Measurements from ENCODE around the gene TCEAL1. TPM values are rescaled to one million over a fixed set of nuclear protein-coding genes. Genes with fewer than 3 reads are reported as not detected.
A peak's percentile ranks its signal among the peaks of the same experiment; 100 is the strongest.
"Not testable (repeated sequence)": the region's sequence is repeated elsewhere in the genome, so short reads cannot be mapped to it uniquely, and the experiment has no call there.

TCEAL1 gene
- polyA plus RNA-seq, 1 of the 3 experiments (the other 2 are of a cell fraction) = 22.1 TPM

GRCh38 chrX:103657066-103657465, 28.3 kb downstream of the TCEAL1 start:
- 0 out of 4 replicates have a peak, but pooled peaks of 1 of the 2 experiments have one; percentile 5 for TF ChIP-seq EP300 (IDR thresholded peaks at IDR 0.05; ENCODE audit: borderline replicate concordance in 1 of 2, low read depth in 1 of 2, low read length in 1 of 2)
- POLR2A ChIA-PET = not testable (repeated sequence)

GRCh38 chrX:103658681-103659433, 30.1 kb downstream of the TCEAL1 start:
- H3K4me2 ChIP-seq = no peak overlapping the region
- POLR2A ChIA-PET = no interaction called here
- TF ChIP-seq TCF12 (IDR thresholded peaks at IDR 0.05) = no peak
- no peak for DNase-seq
- H3K9me2 ChIP-seq = no peaks in the 10 kb centered on the region
- no peaks in the 10 kb centered on the region for H3K9me3 ChIP-seq
- no peaks in the 10 kb centered on the region for H3K4me1 ChIP-seq (ENCODE audit: control insufficient read depth in 1 of 2, insufficient read depth in 2 of 2, low read depth in 1 of 2, low read length in 1 of 2)
- no peak overlapping the region for H2AFZ ChIP-seq (ENCODE audit: low read depth)
- H3K4me3 ChIP-seq (ENCODE audit: low read depth in 2 of 2, low read length in 1 of 2) = no peak overlapping the region
- 50% methylated on average over 5 of the region's 5 CpGs for WGBS (ENCODE audit: low lambda C conversion rate)
- no peaks in the 10 kb centered on the region for H4K20me1 ChIP-seq (ENCODE audit: insufficient read depth)
- CTCF ChIA-PET = interaction anchor here (1.6 kb wide), 1 partner anchor 29 kb away, joined by 3 read pairs; no protein-coding TSS in a partner anchor
- peaks cover 16% of the 10 kb centered on the region for H3F3A ChIP-seq (replicated peaks; ENCODE audit: insufficient read depth)
- H3K36me3 ChIP-seq (replicated peaks in 1 of 2; ENCODE audit: control insufficient read depth in 1 of 2, insufficient read depth in 2 of 2, low read length in 1 of 2) = no peaks in the 10 kb centered on the region
- no peak overlapping the region for H3K27ac ChIP-seq (ENCODE audit: low read depth in 2 of 2, low read length in 1 of 2)
- H3K9ac ChIP-seq = no peak overlapping the region
- peaks cover 4% of the 10 kb centered on the region; the same call in 1 of the 2 replicates for H3K27me3 ChIP-seq (ENCODE audit: insufficient read depth)
- no peaks in the 10 kb centered on the region for H3K79me2 ChIP-seq (ENCODE audit: insufficient read depth)

More at GRCh38 chrX:103657066-103657465, 28.3 kb downstream of the TCEAL1 start:
- not testable (repeated sequence) for H3K9me2 ChIP-seq; H3K36me3 ChIP-seq (replicated peaks in 1 of 2; ENCODE audit: control insufficient read depth in 1 of 2, insufficient read depth in 2 of 2, low read length in 1 of 2); H3K79me2 ChIP-seq (ENCODE audit: insufficient read depth); H3K4me3 ChIP-seq (ENCODE audit: low read depth in 2 of 2, low read length in 1 of 2); H3K4me2 ChIP-seq; DNase-seq; H3K9me3 ChIP-seq; H4K20me1 ChIP-seq (ENCODE audit: insufficient read depth); H3K27me3 ChIP-seq (ENCODE audit: insufficient read depth); H3K4me1 ChIP-seq (ENCODE audit: control insufficient read depth in 1 of 2, insufficient read depth in 2 of 2, low read depth in 1 of 2, low read length in 1 of 2)
- peaks cover 12% of the 10 kb centered on the region for H3F3A ChIP-seq (replicated peaks; ENCODE audit: insufficient read depth)
- peak overlapping the region in 1 of 2 experiments; percentile 86; a peak in 2 of 4 replicates for H3K27ac ChIP-seq (ENCODE audit: low read depth in 2 of 2, low read length in 1 of 2)
- CTCF ChIA-PET = interaction anchor here (1.0 to 1.2 kb wide), 2 partner anchors 27 to 52 kb away, joined by 3 read pairs; no protein-coding TSS in a partner anchor
- WGBS (ENCODE audit: low lambda C conversion rate) = 37% methylated on average over 2 of the region's 2 CpGs
- 0 out of 2 replicates have a peak overlapping the region, but pooled peaks have one; percentile 29 for H3K9ac ChIP-seq
- H2AFZ ChIP-seq (ENCODE audit: low read depth) = 0 out of 2 replicates have a peak overlapping the region, but pooled peaks have one; percentile 0

GRCh38 chrX:103659460-103659859, 30.7 kb downstream of the TCEAL1 start:
- H3K36me3 ChIP-seq (replicated peaks in 1 of 2; ENCODE audit: control insufficient read depth in 1 of 2, insufficient read depth in 2 of 2, low read length in 1 of 2); H3K27ac ChIP-seq (ENCODE audit: low read depth in 2 of 2, low read length in 1 of 2); H3K9me3 ChIP-seq; DNase-seq; H2AFZ ChIP-seq (ENCODE audit: low read depth); H4K20me1 ChIP-seq (ENCODE audit: insufficient read depth); H3K4me1 ChIP-seq (ENCODE audit: control insufficient read depth in 1 of 2, insufficient read depth in 2 of 2, low read depth in 1 of 2, low read length in 1 of 2); H3K9me2 ChIP-seq; H3K27me3 ChIP-seq (ENCODE audit: insufficient read depth); H3K9ac ChIP-seq; POLR2A ChIA-PET; H3K4me2 ChIP-seq; H3K4me3 ChIP-seq (ENCODE audit: low read depth in 2 of 2, low read length in 1 of 2); H3K79me2 ChIP-seq (ENCODE audit: insufficient read depth): not testable (repeated sequence)
- 68% methylated on average over 1 of the region's 2 CpGs for WGBS (ENCODE audit: low lambda C conversion rate)
- peaks cover 16% of the 10 kb centered on the region for H3F3A ChIP-seq (replicated peaks; ENCODE audit: insufficient read depth)
- CTCF ChIA-PET = interaction anchor here (1.6 kb wide), 1 partner anchor 30 kb away, joined by 3 read pairs; no protein-coding TSS in a partner anchor
